ENCODE measurements around the gene ASTN2. TPM values are rescaled to one million over a fixed set of nuclear protein-coding genes. Genes with fewer than 3 reads are reported as not detected.

Gene ASTN2
- total and polyA plus RNA-seq, 2 experiments from 2014 or later: 7.0 to 24.6 TPM

DNA sequence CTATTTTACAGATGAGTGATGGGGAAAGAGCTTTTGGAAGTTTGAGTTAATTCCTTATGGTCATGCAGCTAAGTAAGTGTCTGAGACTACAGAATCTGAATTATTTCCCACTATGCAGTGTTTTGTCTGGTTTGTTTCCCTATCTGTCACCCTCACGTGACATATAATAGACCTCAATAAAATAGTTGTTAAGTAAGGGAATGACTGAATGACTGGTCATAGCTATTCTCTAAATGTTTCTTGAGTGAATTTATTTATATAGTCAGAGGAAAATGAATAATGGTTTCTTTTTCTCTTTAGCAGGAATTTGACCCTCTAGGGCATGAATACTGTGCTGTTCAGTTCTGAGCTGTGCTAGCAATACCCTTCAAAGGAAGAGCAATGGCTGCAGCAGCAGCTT, 717.5 kb downstream of the ASTN2 start:
- Histone ChIP-seq H3K27ac (ENCODE audit: low read depth) (no peak overlapping the region), H3K36me3 (ENCODE audit: insufficient read depth) (peaks cover 10% of the 10 kb centered on the region; the same call in 1 of the 2 replicates), H4K20me1 (replicated peaks; ENCODE audit: insufficient read depth) (peaks cover 22% of the 10 kb centered on the region; the same call in 1 of the 2 replicates), H2AFZ (no peak overlapping the region), H3K4me2 (no peak overlapping the region), H3F3A (replicated peaks; ENCODE audit: low read depth) (no peaks in the 10 kb centered on the region), H3K9me2 (ENCODE audit: insufficient read depth) (0 out of 2 replicates have a peak, but pooled peaks cover 4% of the 10 kb centered on the region), H3K4me1 (ENCODE audit: insufficient read depth) (no peaks in the 10 kb centered on the region), H3K27me3 (ENCODE audit: insufficient read depth) (no peaks in the 10 kb centered on the region), H3K4me3 (no peak overlapping the region), H3K79me2 (replicated peaks; ENCODE audit: insufficient read depth) (peaks cover 32% of the 10 kb centered on the region)
- no peaks in the 10 kb centered on the region; the same call in 2 of the 3 replicates for H3K9me3 Mint-ChIP-seq
- no peak for ATAC-seq
- H3K4me3 Mint-ChIP-seq: no peak overlapping the region
- DNase-seq (ENCODE audit: low spot score): no peak
- H3K27ac Mint-ChIP-seq: no peak overlapping the region
- no peak for TF ChIP-seq STAT1 (IDR thresholded peaks at IDR 0.05; ENCODE audit: unreplicated experiment)
- no peak for TF ChIP-seq ZNF331 (CRISPR knock-in tag; IDR thresholded peaks at IDR 0.05; ENCODE audit: low read depth)
- no peak for TF ChIP-seq EZH2phosphoT487 (IDR thresholded peaks at IDR 0.05; ENCODE audit: unreplicated experiment)
- TF ChIP-seq, protein P1, sequence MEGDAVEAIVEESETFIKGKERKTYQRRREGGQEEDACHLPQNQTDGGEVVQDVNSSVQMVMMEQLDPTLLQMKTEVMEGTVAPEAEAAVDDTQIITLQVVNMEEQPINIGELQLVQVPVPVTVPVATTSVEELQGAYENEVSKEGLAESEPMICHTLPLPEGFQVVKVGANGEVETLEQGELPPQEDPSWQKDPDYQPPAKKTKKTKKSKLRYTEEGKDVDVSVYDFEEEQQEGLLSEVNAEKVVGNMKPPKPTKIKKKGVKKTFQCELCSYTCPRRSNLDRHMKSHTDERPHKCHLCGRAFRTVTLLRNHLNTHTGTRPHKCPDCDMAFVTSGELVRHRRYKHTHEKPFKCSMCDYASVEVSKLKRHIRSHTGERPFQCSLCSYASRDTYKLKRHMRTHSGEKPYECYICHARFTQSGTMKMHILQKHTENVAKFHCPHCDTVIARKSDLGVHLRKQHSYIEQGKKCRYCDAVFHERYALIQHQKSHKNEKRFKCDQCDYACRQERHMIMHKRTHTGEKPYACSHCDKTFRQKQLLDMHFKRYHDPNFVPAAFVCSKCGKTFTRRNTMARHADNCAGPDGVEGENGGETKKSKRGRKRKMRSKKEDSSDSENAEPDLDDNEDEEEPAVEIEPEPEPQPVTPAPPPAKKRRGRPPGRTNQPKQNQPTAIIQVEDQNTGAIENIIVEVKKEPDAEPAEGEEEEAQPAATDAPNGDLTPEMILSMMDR (conservative IDR thresholded peaks at IDR 0.05; ENCODE audit: low read depth in 2 of 2): no peak
- TF ChIP-seq ZNF114 (CRISPR knock-in tag; IDR thresholded peaks at IDR 0.05): no peak
- TF ChIP-seq NANOG (IDR thresholded peaks at IDR 0.05; ENCODE audit: borderline replicate concordance): no peak
- TF ChIP-seq, protein P2, sequence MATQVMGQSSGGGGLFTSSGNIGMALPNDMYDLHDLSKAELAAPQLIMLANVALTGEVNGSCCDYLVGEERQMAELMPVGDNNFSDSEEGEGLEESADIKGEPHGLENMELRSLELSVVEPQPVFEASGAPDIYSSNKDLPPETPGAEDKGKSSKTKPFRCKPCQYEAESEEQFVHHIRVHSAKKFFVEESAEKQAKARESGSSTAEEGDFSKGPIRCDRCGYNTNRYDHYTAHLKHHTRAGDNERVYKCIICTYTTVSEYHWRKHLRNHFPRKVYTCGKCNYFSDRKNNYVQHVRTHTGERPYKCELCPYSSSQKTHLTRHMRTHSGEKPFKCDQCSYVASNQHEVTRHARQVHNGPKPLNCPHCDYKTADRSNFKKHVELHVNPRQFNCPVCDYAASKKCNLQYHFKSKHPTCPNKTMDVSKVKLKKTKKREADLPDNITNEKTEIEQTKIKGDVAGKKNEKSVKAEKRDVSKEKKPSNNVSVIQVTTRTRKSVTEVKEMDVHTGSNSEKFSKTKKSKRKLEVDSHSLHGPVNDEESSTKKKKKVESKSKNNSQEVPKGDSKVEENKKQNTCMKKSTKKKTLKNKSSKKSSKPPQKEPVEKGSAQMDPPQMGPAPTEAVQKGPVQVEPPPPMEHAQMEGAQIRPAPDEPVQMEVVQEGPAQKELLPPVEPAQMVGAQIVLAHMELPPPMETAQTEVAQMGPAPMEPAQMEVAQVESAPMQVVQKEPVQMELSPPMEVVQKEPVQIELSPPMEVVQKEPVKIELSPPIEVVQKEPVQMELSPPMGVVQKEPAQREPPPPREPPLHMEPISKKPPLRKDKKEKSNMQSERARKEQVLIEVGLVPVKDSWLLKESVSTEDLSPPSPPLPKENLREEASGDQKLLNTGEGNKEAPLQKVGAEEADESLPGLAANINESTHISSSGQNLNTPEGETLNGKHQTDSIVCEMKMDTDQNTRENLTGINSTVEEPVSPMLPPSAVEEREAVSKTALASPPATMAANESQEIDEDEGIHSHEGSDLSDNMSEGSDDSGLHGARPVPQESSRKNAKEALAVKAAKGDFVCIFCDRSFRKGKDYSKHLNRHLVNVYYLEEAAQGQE (IDR thresholded peaks at IDR 0.05; ENCODE audit: unreplicated experiment): no peak
- H3K36me3 Mint-ChIP-seq (ENCODE audit: low read depth): peaks cover 28% of the 10 kb centered on the region
- peaks cover 1% of the 10 kb centered on the region for H3K27me3 Mint-ChIP-seq (ENCODE audit: insufficient read depth, low read depth, poor library complexity)
- H3K4me1 Mint-ChIP-seq: no peaks in the 10 kb centered on the region

DNA sequence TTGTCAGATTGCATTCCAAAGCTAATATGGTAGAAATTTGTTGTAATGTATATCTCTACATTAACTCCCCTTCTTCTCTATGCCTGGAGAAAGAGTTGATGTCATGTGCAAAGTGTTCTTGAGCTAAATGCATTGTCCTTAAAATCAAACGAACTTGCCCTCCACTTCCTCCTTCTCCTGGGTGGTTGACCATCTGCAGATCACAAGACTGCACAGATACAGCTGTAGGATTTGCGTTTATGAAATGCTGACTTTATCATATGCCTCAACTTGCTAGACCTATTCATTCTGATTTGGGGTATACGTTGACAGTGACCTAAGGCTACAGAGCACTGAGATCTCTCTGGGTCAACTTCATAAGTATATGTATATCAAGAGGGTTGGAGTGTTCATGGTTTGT, 719.4 kb downstream of the ASTN2 start:
- H3K4me2 ChIP-seq: no peak overlapping the region
- no peak overlapping the region for H3K27ac ChIP-seq (ENCODE audit: low read depth)
- H3K4me3 Mint-ChIP-seq: no peak overlapping the region
- H2AFZ ChIP-seq: no peak overlapping the region
- H3K4me3 ChIP-seq: no peak overlapping the region
- no peaks in the 10 kb centered on the region for H3F3A ChIP-seq (replicated peaks; ENCODE audit: low read depth)
- DNase-seq (ENCODE audit: low spot score): no peak
- H3K4me1 Mint-ChIP-seq: no peaks in the 10 kb centered on the region
- peaks cover 28% of the 10 kb centered on the region for H3K36me3 Mint-ChIP-seq (ENCODE audit: low read depth)
- H3K4me1 ChIP-seq (ENCODE audit: insufficient read depth): 0 out of 2 replicates have a peak, but pooled peaks cover 7% of the 10 kb centered on the region
- H3K9me2 ChIP-seq (ENCODE audit: insufficient read depth): 0 out of 2 replicates have a peak, but pooled peaks cover 4% of the 10 kb centered on the region
- peaks cover 50% of the 10 kb centered on the region for H3K79me2 ChIP-seq (replicated peaks; ENCODE audit: insufficient read depth)
- peaks cover 10% of the 10 kb centered on the region; the same call in 1 of the 2 replicates for H3K36me3 ChIP-seq (ENCODE audit: insufficient read depth)
- peaks cover 31% of the 10 kb centered on the region; the same call in 1 of the 2 replicates for H4K20me1 ChIP-seq (replicated peaks; ENCODE audit: insufficient read depth)
- no peaks in the 10 kb centered on the region; the same call in 2 of the 3 replicates for H3K9me3 Mint-ChIP-seq
- no peaks in the 10 kb centered on the region for H3K27me3 ChIP-seq (ENCODE audit: insufficient read depth)
- no peak overlapping the region for H3K27ac Mint-ChIP-seq
- no peaks in the 10 kb centered on the region for H3K27me3 Mint-ChIP-seq (ENCODE audit: insufficient read depth, low read depth, poor library complexity)
- no peak for ATAC-seq
- no peak for TF ChIP-seq POLR2AphosphoS5 (IDR thresholded peaks at IDR 0.05; ENCODE audit: low read depth)
- TF ChIP-seq NANOG (IDR thresholded peaks at IDR 0.05; ENCODE audit: borderline replicate concordance): no peak
- TF ChIP-seq ZNF114 (CRISPR knock-in tag; IDR thresholded peaks at IDR 0.05): no peak
- no peak for TF ChIP-seq EZH2phosphoT487 (IDR thresholded peaks at IDR 0.05; ENCODE audit: unreplicated experiment)
- TF ChIP-seq EZH2 (IDR thresholded peaks at IDR 0.05; ENCODE audit: low read depth, unreplicated experiment): no peak
- TF ChIP-seq ZNF331 (CRISPR knock-in tag; IDR thresholded peaks at IDR 0.05; ENCODE audit: low read depth): no peak
- TF ChIP-seq STAT1 (IDR thresholded peaks at IDR 0.05; ENCODE audit: unreplicated experiment): no peak
- TF ChIP-seq ZNF462 (CRISPR knock-in tag; IDR thresholded peaks at IDR 0.05): no peak

Data from GM23338 (cell line).